Mesothelial cell of epicardium (in vitro differentiated cells): ENCODE measurements around the gene INTS2. TPM values are rescaled to one million over a fixed set of nuclear protein-coding genes. Genes with fewer than 3 reads are reported as not detected.
"Not testable (repeated sequence)": the region's sequence is repeated elsewhere in the genome, so short reads cannot be mapped to it uniquely, and the experiment has no call there.

Source experiments
- DNase-seq, 2 experiments: peaks; one replicate each; pipeline ENCODE4 v3.0.0; 2021; ENCODE audit warnings: low spot score in 2 of 2; ENCODE audit not compliant: unreplicated experiment in 2 of 2
- H3K27ac Mint-ChIP-seq: 2 replicates; pipeline ENCODE4 v1.8.0; 2021; ENCODE audit warnings: mixed read lengths
- H3K27me3 Mint-ChIP-seq: 2 replicates; pipeline ENCODE4 v1.8.0; 2021; ENCODE audit warnings: low read depth, mixed read lengths
- H3K36me3 Mint-ChIP-seq: 2 replicates; pipeline ENCODE4 v1.8.0; 2021; ENCODE audit warnings: mixed read lengths
- H3K4me1 Mint-ChIP-seq: 2 replicates; pipeline ENCODE4 v1.8.0; 2021; ENCODE audit warnings: mixed read lengths
- H3K4me3 Mint-ChIP-seq: 2 replicates; pipeline ENCODE4 v1.8.0; 2021; ENCODE audit warnings: mild to moderate bottlenecking, moderate library complexity, mixed read lengths
- H3K9me3 Mint-ChIP-seq: 2 replicates; pipeline ENCODE4 v1.8.0; 2021; ENCODE audit warnings: mixed read lengths
- total RNA-seq: library from RNA; stranded (reverse); gene quantifications from 3 replicates; pipeline ENCODE4 v1.2.1, GENCODE V29; 2021
- TF ChIP-seq, protein P1 (sequence below): fragments of 200-600 bp; sonication (generic); IDR thresholded peaks from one replicate; pipeline ENCODE4 v1.5.0; 2021; ENCODE audit warnings: antibody characterized with exemption; ENCODE audit not compliant: unreplicated experiment

INTS2 gene
- total RNA-seq, 1 donor from 2014 or later = 17.1 TPM

GRCh38 chr17:61828694-61829093 lies 99.1 kb downstream of the INTS2 start:
- TF ChIP-seq, protein P1, sequence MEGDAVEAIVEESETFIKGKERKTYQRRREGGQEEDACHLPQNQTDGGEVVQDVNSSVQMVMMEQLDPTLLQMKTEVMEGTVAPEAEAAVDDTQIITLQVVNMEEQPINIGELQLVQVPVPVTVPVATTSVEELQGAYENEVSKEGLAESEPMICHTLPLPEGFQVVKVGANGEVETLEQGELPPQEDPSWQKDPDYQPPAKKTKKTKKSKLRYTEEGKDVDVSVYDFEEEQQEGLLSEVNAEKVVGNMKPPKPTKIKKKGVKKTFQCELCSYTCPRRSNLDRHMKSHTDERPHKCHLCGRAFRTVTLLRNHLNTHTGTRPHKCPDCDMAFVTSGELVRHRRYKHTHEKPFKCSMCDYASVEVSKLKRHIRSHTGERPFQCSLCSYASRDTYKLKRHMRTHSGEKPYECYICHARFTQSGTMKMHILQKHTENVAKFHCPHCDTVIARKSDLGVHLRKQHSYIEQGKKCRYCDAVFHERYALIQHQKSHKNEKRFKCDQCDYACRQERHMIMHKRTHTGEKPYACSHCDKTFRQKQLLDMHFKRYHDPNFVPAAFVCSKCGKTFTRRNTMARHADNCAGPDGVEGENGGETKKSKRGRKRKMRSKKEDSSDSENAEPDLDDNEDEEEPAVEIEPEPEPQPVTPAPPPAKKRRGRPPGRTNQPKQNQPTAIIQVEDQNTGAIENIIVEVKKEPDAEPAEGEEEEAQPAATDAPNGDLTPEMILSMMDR = no peak
- H3K4me3 Mint-ChIP-seq = no peak overlapping the region
- no peak overlapping the region for H3K27ac Mint-ChIP-seq
- peaks cover 47% of the 10 kb centered on the region for H3K36me3 Mint-ChIP-seq
- H3K4me1 Mint-ChIP-seq = peaks cover 3% of the 10 kb centered on the region
- H3K27me3 Mint-ChIP-seq = no peaks in the 10 kb centered on the region
- H3K9me3 Mint-ChIP-seq = peaks cover 41% of the 10 kb centered on the region
- DNase-seq = no peak

GRCh38 chr17:61827649-61828395 lies 100.0 kb downstream of the INTS2 start:
- H3K4me1 Mint-ChIP-seq = peaks cover 2% of the 10 kb centered on the region

DNA sequence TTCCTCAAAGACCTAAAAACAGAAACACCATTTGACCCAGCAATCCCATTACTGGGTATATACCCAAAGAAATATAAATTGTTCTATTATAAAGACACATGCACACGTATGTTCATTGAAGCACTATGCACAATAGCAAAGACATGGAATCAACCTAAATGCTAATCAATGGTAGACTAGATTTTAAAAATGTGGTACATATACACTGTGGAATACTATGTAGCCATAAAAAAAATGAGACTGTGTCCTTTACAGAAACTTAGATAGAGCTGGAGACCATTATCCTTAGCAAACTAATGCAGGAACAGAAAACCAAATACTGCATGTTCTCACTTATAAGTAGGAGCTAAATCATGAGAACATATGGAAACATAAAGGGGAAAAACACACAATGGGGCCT lies 100.9 kb downstream of the INTS2 start:
- not testable (repeated sequence) for H3K27me3 Mint-ChIP-seq, H3K4me1 Mint-ChIP-seq, H3K27ac Mint-ChIP-seq, DNase-seq, H3K4me3 Mint-ChIP-seq
- H3K9me3 Mint-ChIP-seq = peaks cover 42% of the 10 kb centered on the region
- peaks cover 49% of the 10 kb centered on the region for H3K36me3 Mint-ChIP-seq

More at GRCh38 chr17:61827649-61828395, 100.0 kb downstream of the INTS2 start:
- H3K27ac Mint-ChIP-seq = no peak overlapping the region
- H3K9me3 Mint-ChIP-seq = peaks cover 41% of the 10 kb centered on the region
- TF ChIP-seq, protein P1 = no peak
- H3K27me3 Mint-ChIP-seq = no peaks in the 10 kb centered on the region
- DNase-seq = no peak
- H3K4me3 Mint-ChIP-seq = no peak overlapping the region
- peaks cover 47% of the 10 kb centered on the region for H3K36me3 Mint-ChIP-seq

DNA sequence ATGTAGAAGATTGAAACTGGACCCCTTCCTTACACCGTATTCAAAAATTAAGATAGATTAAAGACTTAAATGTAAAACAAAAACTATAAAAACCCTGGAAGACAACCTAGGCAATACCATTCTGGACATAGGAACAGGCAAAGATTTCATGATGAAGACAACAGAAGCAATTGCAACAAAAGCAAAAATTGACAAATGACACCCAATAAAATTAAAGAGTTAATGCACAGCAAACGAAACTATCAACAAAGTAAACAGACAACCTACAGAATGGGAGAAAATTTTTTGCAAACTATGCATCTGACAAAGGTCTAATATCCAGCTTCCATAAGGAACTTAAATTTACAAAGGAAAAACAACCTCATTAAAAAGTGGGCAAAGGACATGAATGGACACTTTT lies 101.6 kb downstream of the INTS2 start:
- not testable (repeated sequence) for H3K4me3 Mint-ChIP-seq, H3K4me1 Mint-ChIP-seq, H3K27ac Mint-ChIP-seq, DNase-seq, H3K27me3 Mint-ChIP-seq
- Mint-ChIP-seq H3K9me3 (peaks cover 46% of the 10 kb centered on the region), H3K36me3 (peaks cover 52% of the 10 kb centered on the region)

DNA sequence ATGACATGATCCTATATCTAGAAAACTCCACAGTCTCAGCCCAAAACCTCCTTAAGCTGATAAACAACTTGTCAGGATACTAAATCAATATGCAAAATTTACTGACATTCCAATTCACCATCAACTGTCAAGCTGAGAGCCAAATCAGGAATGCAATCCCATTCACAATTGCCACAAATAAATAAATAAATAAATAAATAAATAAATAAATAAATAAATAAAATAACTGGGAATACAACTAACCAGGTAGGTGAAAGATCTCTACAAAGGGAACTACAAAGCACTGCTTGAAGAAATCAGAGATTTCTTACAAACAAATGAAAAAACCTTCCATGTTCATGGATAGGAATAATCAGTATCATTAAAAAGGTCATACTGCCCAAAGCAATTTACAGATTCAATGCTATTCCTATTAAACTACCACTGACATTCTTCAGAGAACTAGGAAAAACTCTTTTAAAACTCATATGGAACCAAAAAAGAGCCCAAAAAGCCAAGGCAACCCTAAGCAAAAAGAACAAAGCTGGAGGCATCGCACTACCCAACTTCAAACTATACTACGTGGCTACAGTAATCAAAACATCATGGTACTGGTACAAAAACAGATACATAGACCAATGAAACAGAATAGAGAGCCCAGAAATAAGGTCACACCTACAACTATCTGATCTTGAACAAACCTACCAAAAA lies 102.2 kb downstream of the INTS2 start:
- DNase-seq = no peak
- TF ChIP-seq, protein P1 = no peak
- H3K27ac Mint-ChIP-seq = no peak overlapping the region
- H3K27me3 Mint-ChIP-seq = no peaks in the 10 kb centered on the region
- H3K4me3 Mint-ChIP-seq = no peak overlapping the region
- H3K9me3 Mint-ChIP-seq = peaks cover 46% of the 10 kb centered on the region
- H3K4me1 Mint-ChIP-seq = peaks cover 3% of the 10 kb centered on the region
- peaks cover 56% of the 10 kb centered on the region for H3K36me3 Mint-ChIP-seq

- Mint-ChIP-seq H3K27me3 (no peaks in the 10 kb centered on the region), H3K4me1 (peaks cover 3% of the 10 kb centered on the region), H3K9me3 (peaks cover 28% of the 10 kb centered on the region), H3K36me3 (peaks cover 50% of the 10 kb centered on the region), H3K4me3 (no peak overlapping the region), H3K27ac (peak overlapping the region; percentile 14)
- TF ChIP-seq, protein P1 = no peak
- DNase-seq = no peak
Observed at GRCh38 chr17:61822326-61823285, 105.2 kb downstream of the INTS2 start.
